GM19043 (cell line): Measurements from ENCODE around the gene MAP3K5.
"Not testable (repeated sequence)": the region's sequence is repeated elsewhere in the genome, so short reads cannot be mapped to it uniquely, and the experiment has no call there.

Source experiments
- ATAC-seq: cut with Tn5 transposase; IDR thresholded peaks from one replicate; pipeline ENCODE4 v1.9.1; 2021; ENCODE audit warnings: low read depth; ENCODE audit not compliant: unreplicated experiment

Gene MAP3K5

DNA sequence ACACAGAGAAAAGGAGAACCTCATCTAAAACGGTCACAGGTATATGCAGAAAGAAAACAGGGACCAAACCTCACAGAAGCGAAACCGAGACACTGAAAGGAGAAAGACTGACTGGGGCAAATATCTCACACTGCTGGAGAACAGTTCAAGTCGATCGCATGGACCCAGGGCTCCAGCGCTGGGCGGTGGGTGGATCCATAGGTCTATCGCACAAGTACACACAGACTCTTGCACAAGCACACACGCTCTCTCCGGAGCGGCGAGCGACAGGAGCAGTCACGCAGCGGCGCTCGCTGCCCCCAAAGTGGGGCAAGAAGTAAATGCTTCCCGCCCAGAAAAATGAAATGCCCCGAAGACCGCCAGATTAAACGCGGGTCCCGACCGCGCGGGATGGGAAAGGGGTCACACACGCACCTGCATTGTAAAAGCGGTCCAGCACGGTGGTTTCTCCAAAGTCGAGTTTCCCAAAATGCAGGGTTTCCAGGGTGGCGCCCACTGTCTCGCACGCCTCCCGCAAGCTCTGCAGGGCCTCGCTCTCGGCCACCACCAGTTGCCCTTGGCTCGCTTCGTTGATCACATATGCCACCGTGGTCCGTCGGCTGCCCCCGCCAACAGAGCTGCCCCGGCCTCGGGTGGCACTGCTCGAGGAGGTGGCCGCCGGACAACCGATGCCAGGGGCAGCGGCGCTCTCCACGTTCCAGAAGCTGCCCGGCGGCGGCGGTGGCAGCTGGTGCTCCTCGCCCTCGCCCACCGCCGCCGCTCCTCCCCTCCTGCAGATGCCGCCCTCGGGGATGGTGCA lies 782 bp downstream of the MAP3K5 start:
- ATAC-seq: peak; percentile 36

- ATAC-seq: no peak
Measured at GRCh38 chr6:136790411-136791295, 1.6 kb downstream of the MAP3K5 start.

DNA sequence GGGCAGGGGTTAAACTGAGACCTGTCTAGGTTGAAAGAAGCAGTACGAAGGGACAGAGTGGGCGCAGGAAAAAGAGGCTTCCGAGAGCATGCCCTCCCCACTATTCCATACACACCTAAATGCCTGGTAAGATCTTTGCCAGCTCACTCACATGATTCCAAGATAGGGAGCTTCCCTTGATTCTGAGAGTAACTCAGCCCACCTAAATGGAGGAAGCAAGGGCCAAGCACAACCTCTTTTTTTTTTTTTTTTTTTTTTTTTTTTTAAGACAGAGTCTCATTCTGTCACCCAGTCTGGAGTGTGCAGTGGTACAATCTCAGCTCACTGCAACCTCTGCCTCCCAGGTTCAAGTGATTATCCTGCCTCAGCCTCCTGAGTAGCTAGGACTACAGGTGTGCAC lies 2.8 kb downstream of the MAP3K5 start:
- ATAC-seq: not testable (repeated sequence)

GRCh38 chr6:136788069-136788902 lies 4.0 kb downstream of the MAP3K5 start:
- ATAC-seq: no peak

DNA sequence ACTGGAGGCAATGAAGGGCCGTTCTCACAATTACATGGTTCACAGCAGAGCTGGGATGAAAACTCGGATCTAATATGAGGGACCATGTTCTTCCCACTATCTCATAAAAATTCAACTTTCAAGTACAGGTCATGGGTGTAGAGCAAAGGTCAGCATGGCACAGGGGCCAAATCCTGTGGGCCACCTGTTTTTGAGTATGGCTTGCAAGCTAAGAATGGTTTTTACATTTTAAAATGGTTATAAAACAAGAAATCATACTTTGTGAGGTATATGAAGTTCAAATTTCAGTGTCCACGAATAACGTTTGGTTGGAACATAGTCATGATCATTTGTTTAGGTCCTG lies 4.6 kb downstream of the MAP3K5 start:
- ATAC-seq: no peak

DNA sequence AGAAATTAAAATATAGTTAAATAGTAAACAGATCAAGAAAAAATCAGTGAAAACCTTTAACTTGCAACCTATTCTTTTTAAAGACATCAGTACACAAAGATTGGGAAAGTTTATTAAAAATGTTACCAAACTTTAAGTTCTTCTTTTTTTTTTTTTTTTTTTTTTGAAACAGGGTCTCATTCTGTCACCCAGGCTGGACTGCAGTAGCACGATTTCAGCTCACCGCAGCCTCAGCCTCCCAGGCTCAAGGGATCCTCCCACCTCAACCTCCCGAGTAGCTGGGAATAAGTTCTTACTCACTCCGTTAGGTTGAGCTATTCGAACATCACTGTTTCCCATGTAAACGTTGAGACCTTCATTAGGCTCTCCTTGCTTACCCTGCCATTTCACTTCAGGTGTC lies 5.6 kb downstream of the MAP3K5 start:
- no peak for ATAC-seq

DNA sequence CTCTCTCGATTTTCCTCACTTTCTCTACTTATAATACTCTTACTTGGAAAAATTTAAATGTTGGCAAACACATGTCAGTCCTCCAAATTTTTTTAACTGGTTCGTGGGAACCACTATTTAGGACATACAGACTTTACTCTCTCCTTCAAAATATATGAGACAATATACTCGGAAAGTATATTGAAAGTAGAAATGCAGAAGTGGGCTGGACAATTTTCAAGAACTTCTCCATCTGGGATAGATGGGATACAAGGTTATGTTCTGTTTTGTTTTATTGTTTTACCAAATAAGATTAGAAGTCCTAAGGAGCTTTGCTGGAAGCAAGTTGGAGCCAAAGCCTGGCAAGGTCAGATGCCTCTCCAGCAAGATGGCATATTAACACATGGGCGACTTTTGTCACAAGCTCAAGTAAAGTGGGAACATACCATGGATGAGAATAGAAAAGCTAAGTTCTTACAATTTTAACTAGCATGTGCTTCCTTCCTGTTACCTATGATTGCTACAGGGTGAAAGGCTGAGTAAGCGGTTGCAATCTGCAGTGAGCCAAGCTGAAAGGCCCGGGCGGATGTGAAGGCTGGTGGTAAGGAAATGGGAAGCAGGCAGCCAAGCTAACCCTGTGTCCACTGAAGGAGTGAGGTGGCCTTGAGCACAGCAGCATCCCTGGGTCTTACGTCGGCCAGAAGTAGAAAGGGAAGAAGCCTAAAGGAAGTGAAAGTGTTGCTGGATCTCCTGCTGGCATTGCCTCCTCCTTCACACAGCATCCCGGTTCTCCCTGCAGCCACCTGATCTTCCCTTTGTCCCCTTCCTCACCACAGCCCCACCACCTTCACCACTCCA lies 7.1 kb downstream of the MAP3K5 start:
- ATAC-seq: peak; percentile 43

DNA sequence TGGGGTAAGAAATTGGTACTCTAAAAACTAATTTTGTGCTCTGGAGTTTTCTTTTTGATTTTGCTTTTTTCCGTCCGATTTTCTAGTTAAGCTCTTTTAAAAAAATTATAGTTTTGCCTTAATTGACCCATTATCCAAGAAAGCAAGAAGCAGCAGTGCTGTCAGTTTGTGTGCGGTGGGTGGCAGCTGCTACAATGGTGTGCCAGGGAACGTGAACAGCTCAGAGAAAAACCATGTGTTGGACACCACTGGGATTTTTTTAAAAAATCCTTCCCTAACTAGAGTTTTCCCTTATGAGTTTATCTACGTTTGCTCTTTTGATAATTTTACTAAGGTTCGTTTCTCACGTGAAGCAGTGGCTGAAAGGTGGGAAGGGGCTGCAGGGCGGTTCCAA lies 8.0 kb downstream of the MAP3K5 start:
- ATAC-seq: no peak

DNA sequence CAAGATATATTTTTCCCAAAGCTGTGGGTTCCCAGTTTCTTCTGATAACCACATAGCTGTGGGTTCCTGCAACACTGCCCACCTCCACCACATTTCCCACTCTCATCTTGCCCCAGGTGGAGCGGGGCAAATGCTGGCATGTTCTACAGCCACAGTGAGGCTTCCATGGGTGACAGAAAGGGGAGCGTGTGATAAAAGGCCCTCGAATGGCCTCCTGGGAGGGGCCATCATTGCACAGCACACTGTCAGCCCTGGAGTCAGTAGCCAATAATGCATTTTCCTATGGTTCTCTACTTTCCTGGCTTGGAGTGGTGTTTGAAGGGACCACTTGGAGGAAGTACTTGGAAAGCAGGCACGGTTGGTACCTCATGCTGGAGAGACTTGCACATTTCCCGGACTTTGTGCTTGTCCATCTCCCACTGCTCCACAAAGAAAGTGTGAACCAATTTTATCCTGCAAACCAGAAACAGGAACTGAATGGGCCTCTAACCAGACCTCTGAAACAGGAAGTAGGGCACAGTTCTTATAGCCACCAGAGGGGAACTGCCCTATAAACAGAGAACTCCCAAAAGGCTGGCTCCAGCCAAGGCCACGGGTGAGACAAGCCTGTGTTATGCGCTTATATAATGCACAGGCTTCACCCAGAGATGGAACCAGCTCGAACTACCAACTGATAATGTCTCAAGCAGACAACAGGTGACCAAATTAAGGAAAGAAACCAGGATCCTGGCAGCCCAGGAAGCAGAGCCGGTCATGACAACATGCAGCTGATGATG lies 8.6 kb downstream of the MAP3K5 start:
- ATAC-seq: peak; percentile 70

GRCh38 chr6:136783021-136783420 lies 9.3 kb downstream of the MAP3K5 start:
- no peak for ATAC-seq

DNA sequence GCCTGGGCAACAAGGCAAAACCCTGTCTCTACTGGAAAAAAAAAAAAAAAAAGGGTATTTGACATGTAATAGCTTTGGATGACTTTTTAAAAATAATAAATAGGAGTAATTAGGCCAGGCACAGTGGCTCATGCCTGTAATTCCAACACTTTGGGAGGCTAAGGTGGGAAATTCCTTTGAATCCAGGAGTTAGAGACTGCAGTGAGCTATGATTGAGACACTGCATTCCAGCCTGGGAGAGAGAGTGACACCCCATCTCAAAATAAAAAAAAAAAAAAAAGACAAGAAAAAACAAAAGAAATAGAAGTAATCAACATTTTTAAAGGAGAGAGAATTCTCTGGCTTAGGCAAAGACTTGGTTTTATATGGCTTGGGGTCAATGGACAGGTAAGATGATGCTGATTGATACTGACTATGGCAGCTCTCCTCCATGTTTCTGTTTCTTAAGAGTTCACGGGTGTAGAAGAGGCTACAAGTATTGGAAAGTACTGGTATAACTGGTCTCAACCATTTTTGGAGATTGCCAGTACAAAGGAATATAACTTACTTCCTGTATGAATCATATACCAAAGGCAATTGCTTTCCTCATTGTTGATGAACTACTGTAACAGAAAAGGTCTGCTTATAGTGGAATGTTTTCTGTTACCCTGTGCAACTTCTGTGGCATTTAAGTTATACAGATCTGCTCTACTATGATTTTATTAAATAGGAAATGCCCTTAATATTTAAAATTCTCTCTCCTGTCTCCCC lies 10.1 kb downstream of the MAP3K5 start:
- ATAC-seq: no peak

DNA sequence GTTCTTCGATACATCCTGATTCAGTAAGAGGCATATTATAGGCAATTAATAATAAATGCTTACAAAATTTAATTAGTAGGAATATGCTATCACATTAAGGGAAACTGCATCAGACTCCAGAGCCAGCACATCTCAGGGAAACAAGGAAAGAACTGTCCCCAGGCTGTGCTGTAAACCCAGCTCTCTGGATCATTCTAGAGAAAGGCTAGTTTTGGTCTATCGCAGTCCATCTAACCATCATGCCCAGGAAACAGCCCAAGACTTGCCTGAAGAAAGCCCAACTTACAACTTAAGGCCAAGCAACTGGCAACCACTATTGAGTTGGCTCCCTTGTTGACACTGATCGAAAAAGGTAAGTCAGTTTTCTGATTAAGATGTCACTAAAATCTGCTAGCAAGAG lies 11.3 kb downstream of the MAP3K5 start:
- ATAC-seq: no peak

GRCh38 chr6:136779682-136780081 lies 12.6 kb downstream of the MAP3K5 start:
- ATAC-seq: no peak

DNA sequence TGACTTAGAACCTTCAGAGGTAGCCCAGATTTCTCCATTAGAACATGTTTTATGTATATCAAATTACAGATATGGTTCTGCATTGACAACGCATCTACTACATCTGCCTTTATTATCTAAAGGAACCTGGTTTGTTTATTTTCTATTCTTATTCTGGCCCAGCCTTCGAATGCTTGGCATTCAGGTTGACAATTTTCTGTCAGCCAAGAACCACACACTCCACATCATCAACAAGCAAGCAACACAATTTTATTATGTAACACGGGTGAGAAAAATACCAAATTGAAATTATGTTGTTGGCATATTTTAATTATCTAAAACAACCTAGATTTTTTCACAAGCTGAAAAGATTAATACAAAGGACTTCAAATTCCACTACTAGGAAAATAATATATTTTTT lies 14.6 kb downstream of the MAP3K5 start:
- ATAC-seq: no peak

GRCh38 chr6:136775548-136775947 lies 16.7 kb downstream of the MAP3K5 start:
- ATAC-seq: no peak

GRCh38 chr6:136775081-136775480 lies 17.2 kb downstream of the MAP3K5 start:
- ATAC-seq: no peak

GRCh38 chr6:136774228-136775041 lies 17.8 kb downstream of the MAP3K5 start:
- no peak for ATAC-seq

DNA sequence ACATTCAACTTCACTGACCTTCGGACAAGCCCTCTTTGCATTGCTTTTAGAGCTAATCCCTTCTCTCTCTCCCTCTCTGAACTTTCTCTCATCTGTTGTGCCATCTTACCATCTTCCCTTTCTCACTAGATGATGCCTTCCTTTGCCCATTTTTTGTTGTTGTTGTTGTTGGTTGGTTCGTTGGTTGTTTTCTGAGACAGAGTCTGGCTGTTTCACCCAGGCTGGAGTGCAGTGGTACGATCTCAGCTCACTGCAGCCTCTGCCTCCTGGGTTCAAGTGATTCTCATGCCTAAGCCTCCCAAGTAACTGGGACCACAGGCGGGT lies 18.8 kb downstream of the MAP3K5 start:
- no peak for ATAC-seq
